Adipocyte (in vitro differentiated cells): ENCODE results near the gene CSF3R.
"Not testable (repeated sequence)": the region's sequence is repeated elsewhere in the genome, so short reads cannot be mapped to it uniquely, and the experiment has no call there.

Experiments
- DNase-seq: peaks from one replicate; pipeline ENCODE4 v3.0.0-alpha.2; 2015; ENCODE audit warnings: low read depth
- H3K27me3 ChIP-seq: replicated peaks from 2 replicates; pipeline ENCODE4 v1.7.0; 2013; ENCODE audit warnings: mild to moderate bottlenecking, low read length, moderate library complexity; ENCODE audit not compliant: control insufficient read depth, insufficient read depth
- H3K36me3 ChIP-seq: 2 replicates; pipeline ENCODE4 v1.7.0; 2013; ENCODE audit warnings: low read length, mild to moderate bottlenecking, moderate library complexity; ENCODE audit not compliant: control insufficient read depth, insufficient read depth, severe bottlenecking
- H3K4me1 ChIP-seq: 2 replicates; pipeline ENCODE4 v1.7.0; 2013; ENCODE audit warnings: mild to moderate bottlenecking, low read length, moderate library complexity; ENCODE audit not compliant: control insufficient read depth, insufficient read depth
- H3K4me3 ChIP-seq: 2 replicates; pipeline ENCODE4 v1.7.0; 2013; ENCODE audit warnings: mild to moderate bottlenecking, low read length, moderate library complexity
- H3K9ac ChIP-seq: 2 replicates; pipeline ENCODE4 v1.7.0; 2013; ENCODE audit warnings: mild to moderate bottlenecking, low read length, moderate library complexity
- H3K9me3 ChIP-seq: 2 replicates; pipeline ENCODE4 v1.7.0; 2013; ENCODE audit warnings: mild to moderate bottlenecking, low read length, moderate library complexity; ENCODE audit not compliant: control insufficient read depth

CSF3R gene

DNA sequence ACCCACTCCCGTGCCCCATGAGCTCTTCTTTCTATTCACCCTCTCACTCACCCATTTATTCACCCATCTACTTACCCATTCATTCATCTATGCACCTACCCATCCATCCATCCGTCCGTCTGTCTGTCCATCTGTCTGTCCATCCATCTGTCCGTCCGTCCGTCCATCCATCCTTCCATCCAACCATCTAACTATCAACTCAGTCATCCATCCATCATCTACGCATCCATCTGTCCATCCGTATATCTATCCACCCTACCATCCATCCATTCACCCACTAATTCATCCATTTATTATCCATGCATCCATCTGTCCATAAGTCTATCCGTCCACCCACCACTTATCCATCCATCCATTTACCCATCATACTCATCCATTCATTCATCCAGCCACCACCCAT, 10.8 kb upstream of the CSF3R start:
- H3K4me3 ChIP-seq: no peak overlapping the region
- no peaks in the 10 kb centered on the region for H3K9me3 ChIP-seq
- H3K27me3 ChIP-seq: peaks cover 15% of the 10 kb centered on the region
- H3K36me3 ChIP-seq: no peaks in the 10 kb centered on the region
- DNase-seq: no peak
- H3K9ac ChIP-seq: no peak overlapping the region
- H3K4me1 ChIP-seq: peaks cover 5% of the 10 kb centered on the region

- peaks cover 21% of the 10 kb centered on the region for H3K27me3 ChIP-seq
- no peaks in the 10 kb centered on the region for H3K9me3 ChIP-seq
- no peak overlapping the region for H3K9ac ChIP-seq
- H3K36me3 ChIP-seq: no peaks in the 10 kb centered on the region
- H3K4me3 ChIP-seq: no peak overlapping the region
- DNase-seq: no peak
- peaks cover 2% of the 10 kb centered on the region for H3K4me1 ChIP-seq
These were observed 9.8 kb upstream of the CSF3R start for GRCh38 chr1:36492491-36492890.

GRCh38 chr1:36489258-36490051, 6.7 kb upstream of the CSF3R start:
- H3K9ac ChIP-seq, H3K4me1 ChIP-seq, H3K36me3 ChIP-seq, H3K4me3 ChIP-seq, DNase-seq, H3K9me3 ChIP-seq: not testable (repeated sequence)
- peaks cover 34% of the 10 kb centered on the region for H3K27me3 ChIP-seq

GRCh38 chr1:36487906-36488305, 5.2 kb upstream of the CSF3R start:
- Histone ChIP-seq H3K4me3 (no peak overlapping the region), H3K27me3 (peaks cover 34% of the 10 kb centered on the region), H3K9me3 (no peaks in the 10 kb centered on the region), H3K36me3 (no peaks in the 10 kb centered on the region), H3K9ac (no peak overlapping the region), H3K4me1 (no peaks in the 10 kb centered on the region)
- no peak for DNase-seq

GRCh38 chr1:36487336-36487725, 4.6 kb upstream of the CSF3R start:
- H3K4me3 ChIP-seq, H3K36me3 ChIP-seq, DNase-seq, H3K9ac ChIP-seq, H3K9me3 ChIP-seq, H3K4me1 ChIP-seq: not testable (repeated sequence)
- H3K27me3 ChIP-seq: peaks cover 35% of the 10 kb centered on the region

- Histone ChIP-seq H3K9me3 (no peaks in the 10 kb centered on the region), H3K4me3 (no peak overlapping the region), H3K9ac (no peak overlapping the region), H3K27me3 (peaks cover 37% of the 10 kb centered on the region), H3K4me1 (peaks cover 7% of the 10 kb centered on the region), H3K36me3 (no peaks in the 10 kb centered on the region)
- DNase-seq: peak; percentile 45
These were observed 4.0 kb upstream of the CSF3R start for GRCh38 chr1:36486439-36487335.

DNA sequence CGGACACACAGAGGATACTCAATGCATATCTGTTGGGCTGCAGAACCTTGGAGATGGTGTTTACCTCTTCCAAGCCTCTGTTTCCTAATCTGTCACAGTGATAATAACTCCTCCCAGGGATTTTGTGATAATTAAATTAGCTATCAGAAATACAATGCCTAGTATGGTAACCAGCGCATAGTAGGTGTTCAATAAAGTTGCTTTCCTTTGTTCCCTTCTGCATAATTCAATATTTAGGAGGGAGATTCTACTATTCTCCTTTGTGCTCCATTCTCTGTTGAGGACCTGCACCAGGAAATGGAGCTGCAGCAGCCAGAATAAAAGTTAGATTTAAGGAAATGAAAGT, 3.4 kb upstream of the CSF3R start:
- Histone ChIP-seq H3K4me1 (peaks cover 7% of the 10 kb centered on the region), H3K27me3 (peaks cover 43% of the 10 kb centered on the region), H3K9me3 (no peaks in the 10 kb centered on the region), H3K9ac (no peak overlapping the region), H3K4me3 (no peak overlapping the region), H3K36me3 (no peaks in the 10 kb centered on the region)
- no peak for DNase-seq

- Histone ChIP-seq H3K27me3 (peaks cover 63% of the 10 kb centered on the region), H3K4me1 (peaks cover 7% of the 10 kb centered on the region)
- DNase-seq: no peak
These were observed 1.4 kb upstream of the CSF3R start for GRCh38 chr1:36484099-36484498.

DNA sequence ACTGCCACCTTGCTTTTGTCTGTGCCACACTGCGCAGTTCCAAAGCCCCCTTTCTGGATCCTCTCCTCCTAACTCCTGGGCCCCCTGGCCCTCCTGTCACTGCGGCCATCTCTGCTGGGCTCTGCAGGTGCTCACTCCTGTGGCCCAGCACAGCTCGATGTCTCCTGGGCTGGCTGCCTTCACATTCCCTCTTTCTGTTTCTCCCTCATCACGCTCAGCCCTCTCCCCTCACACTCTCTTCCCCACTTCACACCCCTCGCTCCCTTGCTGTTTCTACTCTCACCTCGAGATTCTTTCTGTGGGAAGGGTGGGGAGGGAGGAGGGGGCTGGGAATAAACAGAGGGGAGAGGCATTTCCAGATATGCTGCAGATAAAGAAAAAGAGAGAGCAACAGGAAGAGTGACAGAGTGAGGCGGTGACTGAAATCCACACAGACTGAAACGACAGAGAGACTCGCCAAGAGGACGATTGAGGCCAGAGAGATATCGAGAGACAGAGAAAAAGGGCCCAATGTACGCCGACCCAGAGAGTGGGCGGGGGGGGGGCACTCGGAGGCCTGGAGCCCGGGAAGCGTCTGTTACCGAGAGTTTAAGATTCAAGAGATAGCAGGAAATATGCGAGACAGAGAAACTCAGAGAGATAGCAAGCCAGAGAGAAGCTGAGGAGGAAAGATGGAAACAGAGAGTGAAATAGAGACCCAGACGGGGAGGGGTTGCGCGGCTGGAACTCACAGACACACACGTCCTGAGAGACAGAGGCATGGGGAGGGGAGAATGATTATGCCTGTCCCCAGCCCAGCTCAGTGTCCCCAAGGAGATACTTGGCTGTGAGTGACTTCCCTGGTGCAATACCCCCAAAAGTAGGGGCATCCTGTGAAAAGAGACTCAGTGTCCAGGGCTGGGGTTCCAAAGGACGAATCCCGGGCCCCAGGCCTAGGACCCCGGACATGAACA, 666 bp downstream of the CSF3R start:
- Histone ChIP-seq H3K9me3 (no peaks in the 10 kb centered on the region), H3K27me3 (peaks cover 62% of the 10 kb centered on the region), H3K9ac (no peak overlapping the region), H3K36me3 (no peaks in the 10 kb centered on the region), H3K4me3 (no peak overlapping the region), H3K4me1 (peaks cover 7% of the 10 kb centered on the region)
- DNase-seq: no peak

More at GRCh38 chr1:36484099-36484498, 1.4 kb upstream of the CSF3R start:
- Histone ChIP-seq H3K9ac (no peak overlapping the region), H3K9me3 (no peaks in the 10 kb centered on the region), H3K4me3 (no peak overlapping the region), H3K36me3 (no peaks in the 10 kb centered on the region)

DNA sequence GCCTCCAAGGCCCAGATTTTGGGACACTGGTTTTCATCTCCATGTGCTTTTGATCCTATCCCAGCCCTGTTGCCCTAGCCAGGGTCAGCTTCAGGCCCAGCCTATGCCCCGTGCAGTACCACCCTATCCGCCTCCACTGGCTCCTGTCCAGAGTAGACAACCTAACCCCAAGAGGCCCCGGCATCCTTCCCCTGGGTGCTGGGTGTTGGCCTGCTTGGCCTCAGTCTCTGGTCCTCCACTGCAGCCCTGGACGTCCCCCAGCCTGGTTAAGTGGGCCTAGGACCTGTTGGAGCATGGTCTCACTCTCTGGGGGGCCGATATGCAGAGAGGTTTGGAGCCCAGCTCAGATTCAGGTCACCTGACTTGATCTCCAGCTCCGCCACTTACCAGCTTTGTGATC, 1.6 kb downstream of the CSF3R start:
- peaks cover 62% of the 10 kb centered on the region for H3K27me3 ChIP-seq
- H3K9ac ChIP-seq: no peak overlapping the region
- H3K4me3 ChIP-seq: no peak overlapping the region
- no peaks in the 10 kb centered on the region for H3K36me3 ChIP-seq
- DNase-seq: no peak
- peaks cover 7% of the 10 kb centered on the region for H3K4me1 ChIP-seq
- no peaks in the 10 kb centered on the region for H3K9me3 ChIP-seq

GRCh38 chr1:36480161-36480560, 2.6 kb downstream of the CSF3R start:
- no peak for DNase-seq
- H3K9me3 ChIP-seq: no peaks in the 10 kb centered on the region
- peaks cover 7% of the 10 kb centered on the region for H3K4me1 ChIP-seq
- H3K36me3 ChIP-seq: no peaks in the 10 kb centered on the region
- H3K27me3 ChIP-seq: peaks cover 57% of the 10 kb centered on the region
- H3K9ac ChIP-seq: no peak overlapping the region
- no peak overlapping the region for H3K4me3 ChIP-seq
